Measurements from ENCODE around the gene TSNAXIP1. TPM values are rescaled to one million over a fixed set of nuclear protein-coding genes. Genes with fewer than 3 reads are reported as not detected.
A peak's percentile ranks its signal among the peaks of the same experiment; 100 is the strongest.

TSNAXIP1 gene
- total RNA-seq, 2 donors from 2014 or later = 2.1 to 8.0 TPM

DNA sequence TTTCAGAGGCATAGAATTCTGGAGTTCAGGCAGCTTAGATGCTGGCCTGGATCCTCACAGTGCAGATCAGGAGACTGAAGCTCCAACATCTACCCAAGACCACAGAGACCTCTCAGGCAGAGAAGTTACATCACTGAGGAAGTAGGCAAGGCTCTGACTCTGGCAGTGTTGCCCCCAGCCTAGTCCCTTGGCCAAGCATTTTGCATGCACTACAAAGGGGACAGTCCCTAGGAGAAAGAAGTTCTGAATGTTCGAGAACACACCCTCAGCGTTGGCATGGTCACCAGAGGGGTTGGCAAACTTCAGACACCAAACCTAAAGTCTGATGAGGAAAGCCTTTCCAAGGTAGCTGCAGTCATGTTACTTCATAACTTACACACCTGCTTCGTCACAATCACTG lies 2.8 kb upstream of the TSNAXIP1 start:
- Histone ChIP-seq H3K4me1 (replicated peaks) (peaks cover 14% of the 10 kb centered on the region), H3K27me3 (replicated peaks; ENCODE audit: insufficient read depth) (no peaks in the 10 kb centered on the region), H3K4me3 (no peak overlapping the region), H3K9me3 (no peaks in the 10 kb centered on the region), H3K36me3 (no peaks in the 10 kb centered on the region), H3K27ac (no peak overlapping the region)
- DNase-seq (ENCODE audit: low spot score) = no peak
- 87% methylated on average over 3 of the region's 3 CpGs for WGBS
- TF ChIP-seq POLR2AphosphoS5 (IDR thresholded peaks at IDR 0.05) (no peak), POLR2A (IDR thresholded peaks at IDR 0.05) (no peak)
- TF ChIP-seq, protein P1, sequence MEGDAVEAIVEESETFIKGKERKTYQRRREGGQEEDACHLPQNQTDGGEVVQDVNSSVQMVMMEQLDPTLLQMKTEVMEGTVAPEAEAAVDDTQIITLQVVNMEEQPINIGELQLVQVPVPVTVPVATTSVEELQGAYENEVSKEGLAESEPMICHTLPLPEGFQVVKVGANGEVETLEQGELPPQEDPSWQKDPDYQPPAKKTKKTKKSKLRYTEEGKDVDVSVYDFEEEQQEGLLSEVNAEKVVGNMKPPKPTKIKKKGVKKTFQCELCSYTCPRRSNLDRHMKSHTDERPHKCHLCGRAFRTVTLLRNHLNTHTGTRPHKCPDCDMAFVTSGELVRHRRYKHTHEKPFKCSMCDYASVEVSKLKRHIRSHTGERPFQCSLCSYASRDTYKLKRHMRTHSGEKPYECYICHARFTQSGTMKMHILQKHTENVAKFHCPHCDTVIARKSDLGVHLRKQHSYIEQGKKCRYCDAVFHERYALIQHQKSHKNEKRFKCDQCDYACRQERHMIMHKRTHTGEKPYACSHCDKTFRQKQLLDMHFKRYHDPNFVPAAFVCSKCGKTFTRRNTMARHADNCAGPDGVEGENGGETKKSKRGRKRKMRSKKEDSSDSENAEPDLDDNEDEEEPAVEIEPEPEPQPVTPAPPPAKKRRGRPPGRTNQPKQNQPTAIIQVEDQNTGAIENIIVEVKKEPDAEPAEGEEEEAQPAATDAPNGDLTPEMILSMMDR (IDR thresholded peaks at IDR 0.05) = no peak
- intact Hi-C loops (cut with DNase I) = loop anchor here (10.0 kb wide), 1 partner anchor 129 kb away; no protein-coding TSS in a partner anchor

DNA sequence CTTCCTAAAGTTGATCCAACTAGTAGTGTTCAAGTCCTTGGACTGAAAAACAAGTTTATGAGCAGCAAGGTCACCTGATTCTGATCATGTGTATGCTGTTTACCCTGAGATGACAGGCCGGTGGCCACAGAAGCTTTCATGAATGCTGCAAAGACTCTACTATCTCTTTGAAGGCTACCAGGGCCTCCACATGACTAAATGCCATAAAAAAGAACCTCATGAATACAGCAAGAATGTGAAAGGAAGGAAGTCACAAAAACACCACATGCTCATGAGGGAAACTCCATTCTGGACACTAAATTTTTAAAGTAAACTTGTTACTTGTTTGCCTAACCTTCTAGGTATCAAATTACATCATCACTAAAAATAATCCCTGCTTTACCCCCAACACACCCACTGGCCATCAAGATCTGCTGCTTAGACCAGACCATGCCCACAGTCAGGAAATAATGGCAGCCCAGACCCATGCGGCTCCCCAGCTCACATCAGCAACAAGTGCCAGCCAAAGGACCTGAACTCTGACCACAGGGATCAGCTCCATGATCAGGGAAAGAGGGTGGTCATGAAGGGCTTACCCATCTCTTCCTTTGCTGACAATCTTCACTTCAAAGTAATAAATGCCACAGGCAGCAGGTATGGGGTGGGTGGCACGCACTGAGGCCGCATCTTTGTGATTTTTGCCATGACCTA lies 1.7 kb upstream of the TSNAXIP1 start:
- Histone ChIP-seq H3K36me3 (no peaks in the 10 kb centered on the region), H3K27ac (peak overlapping the region in 1 of 2 donors; percentile 81), H3K4me3 (peak overlapping the region; percentile 94 to 98), H3K4me1 (replicated peaks) (peaks cover 14% of the 10 kb centered on the region), H3K9me3 (no peaks in the 10 kb centered on the region), H3K27me3 (replicated peaks; ENCODE audit: insufficient read depth) (no peaks in the 10 kb centered on the region)
- no peak for DNase-seq (ENCODE audit: low spot score)
- TF ChIP-seq POLR2A (IDR thresholded peaks at IDR 0.05) (no peak), POLR2AphosphoS5 (IDR thresholded peaks at IDR 0.05) (no peak)
- TF ChIP-seq, protein P1 (IDR thresholded peaks at IDR 0.05) = no peak
- 71% methylated on average over 4 of the region's 4 CpGs for whole genome bisulfite sequencing
- intact Hi-C loops (cut with DNase I) = loop anchor here (10.0 kb wide), 1 partner anchor 130 kb away; no protein-coding TSS in a partner anchor

DNA sequence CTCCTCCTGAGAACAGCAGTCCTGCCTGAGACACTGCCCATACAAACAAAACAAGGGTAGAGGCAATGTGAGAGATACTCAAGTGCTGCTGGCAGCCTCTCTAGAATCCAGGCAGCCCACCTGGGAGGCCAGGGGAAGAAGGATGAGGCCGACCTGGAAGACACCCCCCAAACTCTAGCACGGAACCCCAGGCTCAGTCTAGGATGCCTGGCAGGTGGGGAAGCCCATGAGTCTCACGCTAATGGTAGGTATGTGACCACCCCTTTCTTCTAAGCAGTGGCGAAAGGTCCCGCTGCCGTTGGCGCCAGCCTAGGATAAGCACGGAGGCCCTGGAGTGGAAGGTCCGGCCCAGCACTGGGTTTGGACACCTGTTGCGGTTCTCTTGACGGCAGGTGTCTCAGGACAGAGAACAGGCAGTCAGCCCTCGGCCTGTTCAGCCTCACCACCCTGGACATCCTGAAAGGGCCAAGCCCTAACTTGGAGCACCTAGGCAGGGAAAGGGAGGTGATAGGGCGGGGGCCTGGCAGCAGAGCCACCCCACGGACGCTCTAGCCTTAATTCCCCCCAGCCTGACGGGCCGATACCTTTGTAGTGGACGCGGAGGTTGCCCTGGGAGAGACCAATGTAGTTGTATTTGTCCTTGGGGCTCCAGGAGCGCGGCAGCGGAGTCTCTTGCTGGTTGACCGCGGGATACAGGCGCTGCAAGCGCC lies 816 bp upstream of the TSNAXIP1 start:
- under 1% methylated on average over 24 of the region's 26 CpGs for WGBS
- no peak for TF ChIP-seq POLR2A (IDR thresholded peaks at IDR 0.05)
- TF ChIP-seq, protein P1 (IDR thresholded peaks at IDR 0.05) = peak in 1 of 4 experiments; percentile 9
- Histone ChIP-seq H3K9me3 (no peaks in the 10 kb centered on the region), H3K36me3 (no peaks in the 10 kb centered on the region), H3K27me3 (replicated peaks; ENCODE audit: insufficient read depth) (no peaks in the 10 kb centered on the region), H3K4me1 (replicated peaks) (peaks cover 14% of the 10 kb centered on the region), H3K4me3 (peak overlapping the region; percentile 94 to 98), H3K27ac (peak overlapping the region; percentile 81 to 86)
- intact Hi-C loops (cut with DNase I) = loop anchor here (10.0 kb wide), 1 partner anchor 131 kb away; no protein-coding TSS in a partner anchor
- no peak for DNase-seq (ENCODE audit: low spot score)

DNA sequence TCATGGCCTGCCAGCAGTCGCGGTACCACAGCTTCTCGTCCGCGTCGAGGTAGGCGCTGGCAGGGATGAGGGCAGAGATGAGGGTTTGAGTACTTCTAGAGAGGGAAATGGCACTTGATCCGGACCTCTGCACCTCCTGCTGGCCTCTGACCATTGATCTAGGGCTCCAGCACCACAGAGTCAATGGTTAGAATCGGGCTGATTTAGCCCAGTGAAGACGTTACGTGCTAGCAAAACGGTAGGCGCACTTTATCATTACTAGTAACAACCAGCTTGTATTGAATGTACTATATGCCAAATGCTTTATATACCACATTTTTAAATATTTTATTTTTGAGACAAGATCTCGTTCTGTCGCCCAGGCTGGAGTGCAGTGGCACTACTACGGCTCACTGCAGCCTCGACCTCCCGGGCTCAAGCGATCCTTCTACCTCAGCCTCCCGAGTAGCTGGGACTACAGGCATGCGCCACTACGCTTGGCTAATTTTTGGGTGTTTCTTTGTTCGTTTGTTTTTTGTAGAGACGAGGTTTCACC lies 526 bp downstream of the TSNAXIP1 start:
- Histone ChIP-seq H3K27me3 (replicated peaks; ENCODE audit: insufficient read depth) (no peaks in the 10 kb centered on the region), H3K4me1 (replicated peaks) (peaks cover 14% of the 10 kb centered on the region), H3K27ac (peak overlapping the region; percentile 72 to 81), H3K36me3 (no peaks in the 10 kb centered on the region), H3K9me3 (no peaks in the 10 kb centered on the region), H3K4me3 (peak overlapping the region; percentile 94 to 98)
- no peak for DNase-seq (ENCODE audit: low spot score)
- intact Hi-C loops (cut with DNase I) = loop anchor here (10.0 kb wide), 1 partner anchor 132 kb away; no protein-coding TSS in a partner anchor
- 23% methylated on average over 24 of the region's 24 CpGs for WGBS
- TF ChIP-seq POLR2AphosphoS5 (IDR thresholded peaks at IDR 0.05) (no peak), POLR2A (IDR thresholded peaks at IDR 0.05) (no peak)
- TF ChIP-seq, protein P1 (IDR thresholded peaks at IDR 0.05) = no peak
